GM21360 (cell line): ENCODE data around the gene LRP1B.
"Not testable (repeated sequence)": the region's sequence is repeated elsewhere in the genome, so short reads cannot be mapped to it uniquely, and the experiment has no call there.

ENCODE experiments used
- ATAC-seq: cut with Tn5 transposase; IDR thresholded peaks from one replicate; pipeline ENCODE4 v1.9.1; 2021; ENCODE audit warnings: mild to moderate bottlenecking, moderate library complexity; ENCODE audit not compliant: unreplicated experiment

The LRP1B gene

GRCh38 chr2:140658760-140659692 lies 1471.8 kb downstream of the LRP1B start:
- no peak for ATAC-seq

GRCh38 chr2:140657657-140658056 lies 1473.2 kb downstream of the LRP1B start:
- no peak for ATAC-seq

- ATAC-seq = no peak
Measured at GRCh38 chr2:140654565-140654964, 1476.3 kb downstream of the LRP1B start.

GRCh38 chr2:140650825-140651224 lies 1480.0 kb downstream of the LRP1B start:
- ATAC-seq = no peak

GRCh38 chr2:140650134-140650533 lies 1480.7 kb downstream of the LRP1B start:
- not testable (repeated sequence) for ATAC-seq

- ATAC-seq = no peak
Measured at GRCh38 chr2:140648393-140648792, 1482.4 kb downstream of the LRP1B start.

GRCh38 chr2:140643761-140644187 lies 1487.0 kb downstream of the LRP1B start:
- ATAC-seq = no peak

- no peak for ATAC-seq
Measured at GRCh38 chr2:140641163-140641562, 1489.7 kb downstream of the LRP1B start.

GRCh38 chr2:140639628-140640027 lies 1491.2 kb downstream of the LRP1B start:
- ATAC-seq = peak; percentile 91

GRCh38 chr2:140630557-140630956 lies 1500.3 kb downstream of the LRP1B start:
- ATAC-seq = no peak

- no peak for ATAC-seq
Measured at GRCh38 chr2:140627885-140628284, 1502.9 kb downstream of the LRP1B start.

GRCh38 chr2:140627136-140627535 lies 1503.7 kb downstream of the LRP1B start:
- no peak for ATAC-seq

GRCh38 chr2:140624200-140624599 lies 1506.6 kb downstream of the LRP1B start:
- no peak for ATAC-seq

GRCh38 chr2:140621583-140622362 lies 1509.0 kb downstream of the LRP1B start:
- ATAC-seq = no peak

- ATAC-seq = peak; percentile 66
Measured at GRCh38 chr2:140604788-140605187, 1526.0 kb downstream of the LRP1B start.

GRCh38 chr2:140604096-140604495 lies 1526.7 kb downstream of the LRP1B start:
- no peak for ATAC-seq

- no peak for ATAC-seq
Measured at GRCh38 chr2:140603416-140603815, 1527.4 kb downstream of the LRP1B start.

- no peak for ATAC-seq
Measured at GRCh38 chr2:140601801-140602200, 1529.0 kb downstream of the LRP1B start.

- ATAC-seq = no peak
Measured at GRCh38 chr2:140601342-140601741, 1529.5 kb downstream of the LRP1B start.

- no peak for ATAC-seq
Measured at GRCh38 chr2:140600116-140600515, 1530.7 kb downstream of the LRP1B start.

- ATAC-seq = no peak
Measured at GRCh38 chr2:140597836-140598235, 1533.0 kb downstream of the LRP1B start.

- ATAC-seq = no peak
Measured at GRCh38 chr2:140597205-140597604, 1533.6 kb downstream of the LRP1B start.
